ENCODE results near the gene HTD2. TPM values are rescaled to one million over a fixed set of nuclear protein-coding genes. Genes with fewer than 3 reads are reported as not detected.
A peak's percentile ranks its signal among the peaks of the same experiment; 100 is the strongest.

The HTD2 gene
- total and polyA plus RNA-seq, 3 donors from 2014 or later = 14.6 to 16.4 (median 15.1) TPM

- Histone ChIP-seq H3K4me3 (no peak overlapping the region), H3K27me3 (no peaks in the 10 kb centered on the region), H3K27ac (no peak overlapping the region), H3K4me1 (no peaks in the 10 kb centered on the region), H3K36me3 (ENCODE audit: low read depth, missing control alignments) (no peaks in the 10 kb centered on the region), H3K9me3 (no peaks in the 10 kb centered on the region)
- TF ChIP-seq CTCF (IDR thresholded peaks at IDR 0.05) (no peak), POLR2A (IDR thresholded peaks at IDR 0.05) (no peak)
- 38 to 66% methylated on average over 2 to 3 of the region's 3 CpGs for WGBS, 2 donors
- DNase-seq = no peak
- intact Hi-C loops (cut with DNase I; ENCODE audit: low total_unique reads) = loop anchor here (10.0 kb wide), 1 partner anchor 63 kb away; the partner anchor contains the start of gene ABHD6
These were observed 8.1 kb upstream of the HTD2 start for GRCh38 chr3:58298190-58298589.

DNA sequence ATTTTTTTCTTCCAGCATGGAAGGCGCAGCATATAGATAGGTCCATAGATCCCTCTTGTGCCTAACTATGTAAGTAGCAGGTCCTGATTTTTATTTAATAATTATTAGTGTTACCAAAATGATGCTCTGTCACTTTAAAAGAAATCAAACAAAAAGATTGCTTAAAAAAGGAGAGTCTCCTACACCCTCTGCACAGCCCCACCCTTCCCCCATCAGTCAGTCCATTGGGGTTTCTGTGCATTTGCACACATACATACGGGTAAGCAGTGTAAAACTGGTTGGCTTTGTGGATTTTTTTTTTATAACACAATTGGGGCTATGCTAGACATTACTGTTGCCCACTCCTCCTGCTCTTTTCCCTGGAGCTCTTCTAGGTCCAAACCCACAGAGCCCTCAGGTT is 7.2 kb upstream of the HTD2 start:
- no peak overlapping the region for H3K4me3 ChIP-seq
- no peaks in the 10 kb centered on the region for H3K9me3 ChIP-seq
- intact Hi-C loops (cut with DNase I; ENCODE audit: low total_unique reads) = loop anchor here (10.0 kb wide), 1 partner anchor 64 kb away; the partner anchor contains the start of gene ABHD6
- H3K36me3 ChIP-seq (ENCODE audit: low read depth, missing control alignments) = no peaks in the 10 kb centered on the region
- H3K4me1 ChIP-seq = no peaks in the 10 kb centered on the region
- WGBS, 2 donors = 62 to 71% methylated on average over 2 of the region's 2 CpGs
- H3K27me3 ChIP-seq = no peaks in the 10 kb centered on the region
- DNase-seq = no peak
- TF ChIP-seq CTCF (IDR thresholded peaks at IDR 0.05) (no peak), POLR2A (IDR thresholded peaks at IDR 0.05) (no peak)
- H3K27ac ChIP-seq = no peak overlapping the region

DNA sequence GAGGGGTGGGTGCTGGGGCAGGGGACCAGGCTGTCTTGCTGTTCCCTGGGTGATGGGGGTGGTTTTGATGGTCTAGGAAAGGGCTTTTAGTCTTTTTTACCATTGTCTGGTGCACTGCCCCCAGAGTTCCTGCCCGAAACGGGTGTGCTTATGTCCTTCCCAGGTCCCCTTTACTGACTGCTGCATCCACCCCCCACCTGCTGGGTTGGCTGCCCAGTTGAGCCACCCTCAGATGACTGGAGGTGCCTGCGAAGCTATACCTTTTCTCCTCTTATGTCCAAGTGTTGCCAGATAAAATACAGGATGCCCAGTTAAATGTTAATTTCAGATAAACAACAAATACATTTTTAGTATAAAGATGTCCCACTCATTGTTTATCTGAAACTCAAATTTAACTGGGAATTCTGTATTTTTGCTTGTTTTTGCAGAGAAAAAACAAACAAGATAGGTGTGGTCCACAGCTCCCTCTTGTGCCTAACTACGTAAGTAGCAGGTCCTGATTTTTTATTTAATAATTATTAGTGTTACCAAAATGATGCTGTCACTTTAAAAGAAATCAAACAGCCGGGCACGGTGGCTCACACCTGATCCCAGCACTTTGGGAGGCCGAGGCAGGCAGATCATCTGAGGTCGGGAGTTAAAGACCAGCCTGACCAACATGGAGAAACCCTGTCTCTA is 6.3 kb upstream of the HTD2 start:
- H3K27ac ChIP-seq = no peak overlapping the region
- no peaks in the 10 kb centered on the region for H3K4me1 ChIP-seq
- H3K36me3 ChIP-seq (ENCODE audit: low read depth, missing control alignments) = no peaks in the 10 kb centered on the region
- peak; percentile 29 to 64 (median 55) for TF ChIP-seq CTCF (IDR thresholded peaks at IDR 0.05)
- no peak for TF ChIP-seq POLR2A (IDR thresholded peaks at IDR 0.05)
- intact Hi-C loops (cut with DNase I; ENCODE audit: low total_unique reads) = loop anchor here (5.0 to 10.0 kb wide), 2 partner anchors 65 to 118 kb away; partner anchors contain the start of gene ABHD6
- DNase-seq = no peak
- no peaks in the 10 kb centered on the region for H3K27me3 ChIP-seq
- no peak overlapping the region for H3K4me3 ChIP-seq
- WGBS, 2 donors = 29 to 31% methylated on average over 8 of the region's 8 CpGs
- no peaks in the 10 kb centered on the region for H3K9me3 ChIP-seq

DNA sequence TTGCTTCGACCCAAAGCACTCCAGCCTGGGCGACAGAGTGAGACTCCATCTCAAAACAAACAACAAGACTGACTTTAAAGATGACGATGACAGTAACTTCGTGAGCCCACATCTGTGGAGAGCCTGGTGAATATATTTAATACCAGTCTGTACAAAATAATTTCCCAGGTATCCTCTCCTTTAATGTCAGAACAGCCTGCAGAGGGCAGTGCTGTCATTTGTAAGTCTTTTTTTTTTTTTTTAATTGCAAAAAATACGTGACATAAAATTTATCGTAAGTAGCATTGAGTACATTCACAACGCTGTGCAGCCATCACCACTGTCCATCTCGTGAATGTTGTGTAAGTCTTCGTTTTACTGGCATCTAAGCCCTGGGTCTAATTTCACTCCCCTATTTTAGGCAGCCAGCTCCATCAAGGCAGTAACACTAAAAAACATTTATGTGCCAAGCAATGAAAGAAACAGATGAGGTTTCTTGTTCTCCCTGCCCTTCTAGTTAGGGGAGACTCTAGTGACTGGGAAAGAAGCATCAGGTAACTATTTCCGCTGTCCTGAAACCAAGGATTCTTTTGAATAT is 1.4 kb downstream of the HTD2 start:
- DNase-seq = peak; percentile 54
- peaks cover 15% of the 10 kb centered on the region for H3K4me1 ChIP-seq
- intact Hi-C loops (cut with DNase I; ENCODE audit: low total_unique reads) = no loop called here
- no peaks in the 10 kb centered on the region for H3K36me3 ChIP-seq (ENCODE audit: low read depth, missing control alignments)
- peak overlapping the region; percentile 68 to 80 for H3K4me3 ChIP-seq
- TF ChIP-seq POLR2A (IDR thresholded peaks at IDR 0.05) = no peak
- peak; percentile 38 to 43 (median 39) for TF ChIP-seq CTCF (IDR thresholded peaks at IDR 0.05)
- 9 to 16% methylated on average over 10 of the region's 10 CpGs for WGBS, 2 donors
- peak overlapping the region; percentile 97 to 98 for H3K27ac ChIP-seq
- no peaks in the 10 kb centered on the region for H3K9me3 ChIP-seq
- no peaks in the 10 kb centered on the region for H3K27me3 ChIP-seq
